ENCODE results near the gene RASA3.
A peak's percentile ranks its signal among the peaks of the same experiment; 100 is the strongest.

RASA3 gene

DNA sequence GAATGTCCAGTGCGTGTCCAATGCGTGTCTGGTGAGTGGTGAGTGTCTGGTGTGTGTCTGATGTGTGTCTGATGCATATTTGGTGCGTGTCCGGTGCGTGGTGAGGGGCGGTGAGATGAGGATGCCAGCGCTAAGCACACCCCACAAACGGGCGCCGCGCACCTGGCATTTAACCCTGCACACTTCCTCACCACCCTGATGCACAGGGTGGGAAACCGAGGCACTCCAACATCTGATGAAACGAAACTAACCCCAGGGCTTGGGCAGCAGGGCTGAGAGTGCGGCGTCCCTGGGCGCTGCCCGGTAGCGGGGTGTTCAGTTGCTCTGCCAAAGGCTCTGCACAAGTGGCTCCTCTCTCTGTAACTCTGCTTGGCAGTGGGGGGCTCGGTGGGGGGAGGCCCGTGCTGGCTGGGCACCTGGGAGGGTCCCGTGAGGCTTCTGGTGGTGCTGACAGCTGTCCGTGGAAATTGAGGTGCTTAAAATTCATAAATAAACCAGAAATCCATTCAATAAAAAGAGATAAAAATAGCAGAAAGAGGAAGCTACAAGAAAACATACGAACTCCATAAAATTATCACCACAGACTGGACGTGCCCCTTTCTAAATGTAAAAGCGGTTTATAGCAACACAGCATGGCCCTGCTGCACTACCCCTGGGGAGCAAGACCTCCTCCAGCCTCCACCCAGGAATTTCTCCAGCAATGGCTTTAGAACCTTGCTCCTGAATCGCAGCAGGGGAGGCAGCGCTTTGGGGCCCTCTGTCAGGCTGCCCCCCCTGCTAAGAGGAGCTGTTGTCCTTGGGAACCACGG lies 76.0 kb downstream of the RASA3 start:
- WGBS (ENCODE audit: insufficient coverage), result 78% methylated on average over 6 of the region's 28 CpGs
- Histone ChIP-seq H3K27ac (ENCODE audit: insufficient read depth in 1 of 2, low read depth in 1 of 2, low read length in 2 of 2, poor library complexity in 1 of 2, severe bottlenecking in 2 of 2) (no peak overlapping the region), H3K36me3 (ENCODE audit: control insufficient read depth in 4 of 4, insufficient read depth in 4 of 4, low read length in 3 of 4) (peaks cover 4 to 25% (median 16%) of the 10 kb centered on the region in 4 experiments), H3K4me1 (ENCODE audit: control extremely low read depth in 1 of 4, control insufficient read depth in 4 of 4, insufficient read depth in 4 of 4, low read length in 3 of 4) (peaks cover 9 to 67% (median 43%) of the 10 kb centered on the region in 4 experiments), H3K4me3 (ENCODE audit: control insufficient read depth in 1 of 7, extremely low read depth in 1 of 7, insufficient read depth in 4 of 7, low read depth in 2 of 7, low read length in 6 of 7) (peak overlapping the region in 3 of 7 experiments; percentile 4 to 44 (median 30)), H3K9me3 (ENCODE audit: control extremely low read depth in 1 of 5, control insufficient read depth in 4 of 5, insufficient read depth in 2 of 5, low read depth in 1 of 5, low read length in 4 of 5) (no peaks in the 10 kb centered on the region), H3K27me3 (replicated peaks in 2 of 5; ENCODE audit: control insufficient read depth in 4 of 5, insufficient read depth in 5 of 5, low read length in 4 of 5) (no peaks in the 10 kb centered on the region)
- ChIA-PET CTCF (interaction anchor here (1.5 to 2.1 kb wide), 3 partner anchors 9 to 53 kb away, joined by 3 to 7 read pairs (median 5); no protein-coding TSS in a partner anchor), POLR2A (no interaction called here)
- DNase-seq, result peak in 2 of 3 donors; percentile 42 to 53

DNA sequence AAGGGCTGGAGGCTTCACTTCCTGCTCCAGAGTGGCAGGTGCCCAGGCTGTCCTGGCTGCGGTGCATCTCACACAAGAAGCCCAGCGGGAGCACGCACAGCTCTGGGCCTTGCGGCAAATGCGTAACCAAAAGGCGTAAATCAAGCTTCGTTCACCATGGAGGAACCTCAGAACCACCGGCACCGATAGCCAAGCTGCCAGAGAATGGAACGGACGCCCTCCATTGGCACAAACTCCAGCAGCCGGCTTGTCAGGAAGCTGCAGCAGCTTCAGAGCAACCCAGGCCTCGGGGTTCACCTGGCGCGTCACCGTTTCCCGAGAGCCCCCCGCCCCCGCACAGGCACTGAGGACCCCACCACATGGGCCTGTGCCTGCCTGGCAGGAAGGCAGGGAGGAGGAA lies 76.7 kb downstream of the RASA3 start:
- peaks cover 4 to 26% (median 16%) of the 10 kb centered on the region in 4 experiments for H3K36me3 ChIP-seq (ENCODE audit: control insufficient read depth in 4 of 4, insufficient read depth in 4 of 4, low read length in 3 of 4)
- H3K27ac ChIP-seq (ENCODE audit: insufficient read depth in 1 of 2, low read depth in 1 of 2, low read length in 2 of 2, poor library complexity in 1 of 2, severe bottlenecking in 2 of 2), result no peak overlapping the region
- no peaks in the 10 kb centered on the region for H3K27me3 ChIP-seq (replicated peaks in 2 of 5; ENCODE audit: control insufficient read depth in 4 of 5, insufficient read depth in 5 of 5, low read length in 4 of 5)
- H3K4me3 ChIP-seq (ENCODE audit: control insufficient read depth in 1 of 7, extremely low read depth in 1 of 7, insufficient read depth in 4 of 7, low read depth in 2 of 7, low read length in 6 of 7), result no peak overlapping the region
- 94% methylated on average over 19 of the region's 19 CpGs for WGBS (ENCODE audit: insufficient coverage)
- ChIA-PET CTCF (no interaction called here), POLR2A (no interaction called here)
- H3K9me3 ChIP-seq (ENCODE audit: control extremely low read depth in 1 of 5, control insufficient read depth in 4 of 5, insufficient read depth in 2 of 5, low read depth in 1 of 5, low read length in 4 of 5), result no peaks in the 10 kb centered on the region
- no peak for DNase-seq
- peaks cover 9 to 67% (median 43%) of the 10 kb centered on the region in 4 experiments for H3K4me1 ChIP-seq (ENCODE audit: control extremely low read depth in 1 of 4, control insufficient read depth in 4 of 4, insufficient read depth in 4 of 4, low read length in 3 of 4)

DNA sequence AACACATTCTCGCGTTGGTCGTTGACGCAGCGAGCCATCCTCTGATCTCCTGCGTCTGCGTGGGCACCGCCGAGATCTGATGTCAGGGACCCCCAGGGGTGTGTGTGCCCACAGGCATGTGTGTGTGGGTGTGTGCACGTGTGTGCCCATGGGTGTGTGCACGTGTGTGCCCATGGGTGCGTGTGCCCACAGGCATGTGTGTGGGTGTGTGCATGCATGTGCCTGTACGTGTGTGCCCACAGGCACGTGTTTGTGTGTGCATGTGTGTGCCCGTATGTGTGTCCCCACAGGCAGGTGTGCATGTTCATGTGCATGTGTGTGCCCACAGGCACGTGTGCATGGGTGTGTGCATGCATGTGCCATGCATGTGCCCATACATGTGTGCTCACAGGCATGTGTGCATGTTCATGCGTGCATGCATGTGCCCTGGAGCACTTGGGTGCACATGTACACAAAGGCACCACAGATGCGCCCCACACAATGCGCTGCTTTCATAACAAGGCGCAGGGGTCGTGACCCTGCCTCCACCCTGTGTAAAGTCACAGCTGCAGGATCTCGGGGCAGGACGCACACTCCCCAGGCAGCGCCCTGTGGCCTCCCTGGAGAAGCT lies 77.5 kb downstream of the RASA3 start:
- Histone ChIP-seq H3K9me3 (ENCODE audit: control extremely low read depth in 1 of 5, control insufficient read depth in 4 of 5, insufficient read depth in 2 of 5, low read depth in 1 of 5, low read length in 4 of 5) (no peaks in the 10 kb centered on the region), H3K4me3 (ENCODE audit: control insufficient read depth in 1 of 7, extremely low read depth in 1 of 7, insufficient read depth in 4 of 7, low read depth in 2 of 7, low read length in 6 of 7) (no peak overlapping the region), H3K27me3 (replicated peaks in 2 of 5; ENCODE audit: control insufficient read depth in 4 of 5, insufficient read depth in 5 of 5, low read length in 4 of 5) (no peaks in the 10 kb centered on the region), H3K4me1 (ENCODE audit: control extremely low read depth in 1 of 4, control insufficient read depth in 4 of 4, insufficient read depth in 4 of 4, low read length in 3 of 4) (peaks cover 9 to 66% (median 43%) of the 10 kb centered on the region in 4 experiments), H3K36me3 (ENCODE audit: control insufficient read depth in 4 of 4, insufficient read depth in 4 of 4, low read length in 3 of 4) (peaks cover 4 to 24% (median 14%) of the 10 kb centered on the region in 4 experiments), H3K27ac (ENCODE audit: insufficient read depth in 1 of 2, low read depth in 1 of 2, low read length in 2 of 2, poor library complexity in 1 of 2, severe bottlenecking in 2 of 2) (no peak overlapping the region)
- no peak for DNase-seq
- WGBS (ENCODE audit: insufficient coverage), result 96% methylated on average over 20 of the region's 24 CpGs
- ChIA-PET CTCF (no interaction called here), POLR2A (no interaction called here)

DNA sequence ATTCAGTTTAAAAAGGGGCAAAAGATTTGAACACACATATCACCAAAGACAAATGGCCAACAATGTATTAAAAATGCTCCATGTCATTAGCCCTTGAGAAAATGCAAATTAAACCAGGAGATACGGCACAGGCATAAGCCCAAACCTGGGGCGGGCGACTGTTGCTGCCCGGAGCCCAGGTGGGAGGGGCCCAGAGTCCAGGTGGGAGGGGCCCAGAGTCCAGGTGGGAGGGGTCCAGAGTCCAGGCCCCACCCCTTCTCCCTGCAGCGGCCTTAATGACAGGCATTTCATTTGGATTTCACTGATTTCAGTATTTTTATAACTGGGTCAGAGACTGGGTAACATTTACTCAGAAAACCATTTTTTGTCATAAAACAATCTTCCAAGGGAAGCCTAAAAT lies 78.2 kb downstream of the RASA3 start:
- Histone ChIP-seq H3K4me3 (ENCODE audit: control insufficient read depth in 1 of 7, extremely low read depth in 1 of 7, insufficient read depth in 4 of 7, low read depth in 2 of 7, low read length in 6 of 7) (no peak overlapping the region), H3K36me3 (ENCODE audit: control insufficient read depth in 4 of 4, insufficient read depth in 4 of 4, low read length in 3 of 4) (peaks cover 4 to 27% (median 13%) of the 10 kb centered on the region in 4 experiments), H3K27ac (ENCODE audit: insufficient read depth in 1 of 2, low read depth in 1 of 2, low read length in 2 of 2, poor library complexity in 1 of 2, severe bottlenecking in 2 of 2) (no peak overlapping the region), H3K9me3 (ENCODE audit: control extremely low read depth in 1 of 5, control insufficient read depth in 4 of 5, insufficient read depth in 2 of 5, low read depth in 1 of 5, low read length in 4 of 5) (no peaks in the 10 kb centered on the region), H3K27me3 (replicated peaks in 2 of 5; ENCODE audit: control insufficient read depth in 4 of 5, insufficient read depth in 5 of 5, low read length in 4 of 5) (no peaks in the 10 kb centered on the region), H3K4me1 (ENCODE audit: control extremely low read depth in 1 of 4, control insufficient read depth in 4 of 4, insufficient read depth in 4 of 4, low read length in 3 of 4) (peaks cover 9 to 66% (median 49%) of the 10 kb centered on the region in 4 experiments)
- ChIA-PET POLR2A (no interaction called here), CTCF (no interaction called here)
- no peak for DNase-seq
- WGBS (ENCODE audit: insufficient coverage), result 100% methylated on average over 2 of the region's 5 CpGs

DNA sequence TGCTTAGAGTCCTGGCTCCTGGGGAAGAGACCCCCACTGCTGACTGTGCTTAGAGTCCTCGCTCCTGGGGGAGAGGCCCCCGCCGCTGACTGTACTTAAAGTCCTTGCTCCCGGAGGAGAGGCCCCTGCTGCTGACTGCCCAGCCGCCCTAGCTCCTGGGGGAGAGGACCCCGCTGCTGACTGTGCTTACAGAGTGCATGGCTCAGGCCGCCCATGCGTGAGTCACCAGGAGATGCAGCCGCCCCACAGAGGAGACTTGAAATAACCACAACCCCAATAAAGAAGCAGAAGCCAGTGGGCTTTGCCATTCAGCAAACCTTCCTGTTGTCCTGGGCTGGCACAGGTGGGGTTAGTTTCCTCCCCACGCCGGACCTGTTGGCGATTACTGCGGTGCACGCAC lies 79.4 kb downstream of the RASA3 start:
- 92% methylated on average over 6 of the region's 14 CpGs for WGBS (ENCODE audit: insufficient coverage)
- Histone ChIP-seq H3K36me3 (ENCODE audit: control insufficient read depth in 4 of 4, insufficient read depth in 4 of 4, low read length in 3 of 4) (peaks cover 4 to 27% (median 13%) of the 10 kb centered on the region in 4 experiments), H3K4me1 (ENCODE audit: control extremely low read depth in 1 of 4, control insufficient read depth in 4 of 4, insufficient read depth in 4 of 4, low read length in 3 of 4) (peaks cover 9 to 66% (median 55%) of the 10 kb centered on the region in 4 experiments)

DNA sequence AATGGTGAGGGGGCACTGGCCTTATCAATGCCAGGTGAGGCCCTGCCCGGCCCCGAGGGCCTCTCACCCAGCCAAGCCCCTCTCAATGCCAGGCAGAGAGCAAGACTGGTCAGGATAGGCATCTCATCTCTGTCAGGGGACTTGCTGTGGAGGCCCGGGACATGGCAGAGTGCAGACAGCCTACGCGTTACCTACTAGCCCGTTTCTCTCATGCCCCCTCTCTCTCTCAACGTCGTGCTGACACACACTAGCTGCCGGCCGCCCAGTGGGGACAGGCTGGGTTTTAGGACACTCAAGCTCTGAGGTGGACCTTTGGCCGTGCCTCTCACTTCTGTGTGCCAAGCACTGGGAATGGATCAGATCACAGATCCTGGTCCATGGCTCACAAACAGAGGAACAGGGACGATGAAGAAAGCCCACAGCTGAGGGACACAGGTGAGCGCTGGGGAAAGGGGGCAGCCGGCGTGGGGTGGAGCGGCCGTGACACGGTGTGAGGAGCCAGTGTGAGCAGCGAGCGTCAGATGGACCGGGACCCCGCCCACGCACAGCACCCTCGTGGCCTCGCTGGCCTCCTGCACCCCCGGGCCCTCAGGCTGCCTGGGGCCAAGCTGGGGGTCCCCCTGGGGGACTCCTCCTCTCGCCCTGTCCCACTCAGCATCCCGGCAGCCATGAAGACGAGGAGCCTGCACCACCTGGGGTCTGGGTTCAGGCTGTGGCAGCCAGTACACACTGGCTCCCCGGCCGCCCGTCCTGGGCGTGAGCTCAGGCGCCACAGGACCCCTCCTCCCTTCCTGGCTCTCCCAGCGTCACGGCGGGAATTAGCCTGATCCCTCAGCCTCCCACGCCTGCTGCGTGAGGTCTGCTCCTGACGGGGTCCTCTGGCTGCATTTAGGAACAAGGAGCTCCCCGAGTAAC lies 81.6 kb downstream of the RASA3 start:
- WGBS (ENCODE audit: insufficient coverage), result 97% methylated on average over 28 of the region's 41 CpGs
- DNase-seq, result no peak
- peaks cover 2 to 48% (median 37%) of the 10 kb centered on the region in 4 experiments for H3K4me1 ChIP-seq (ENCODE audit: control extremely low read depth in 1 of 4, control insufficient read depth in 4 of 4, insufficient read depth in 4 of 4, low read length in 3 of 4)
- H3K4me3 ChIP-seq (ENCODE audit: control insufficient read depth in 1 of 7, extremely low read depth in 1 of 7, insufficient read depth in 4 of 7, low read depth in 2 of 7, low read length in 6 of 7), result no peak overlapping the region
- no peak overlapping the region for H3K27ac ChIP-seq (ENCODE audit: insufficient read depth in 1 of 2, low read depth in 1 of 2, low read length in 2 of 2, poor library complexity in 1 of 2, severe bottlenecking in 2 of 2)
- H3K9me3 ChIP-seq (ENCODE audit: control extremely low read depth in 1 of 5, control insufficient read depth in 4 of 5, insufficient read depth in 2 of 5, low read depth in 1 of 5, low read length in 4 of 5), result no peaks in the 10 kb centered on the region
- H3K36me3 ChIP-seq (ENCODE audit: control insufficient read depth in 4 of 4, insufficient read depth in 4 of 4, low read length in 3 of 4), result peaks cover 4 to 22% (median 14%) of the 10 kb centered on the region in 4 experiments
- no peaks in the 10 kb centered on the region for H3K27me3 ChIP-seq (replicated peaks in 2 of 5; ENCODE audit: control insufficient read depth in 4 of 5, insufficient read depth in 5 of 5, low read length in 4 of 5)
- CTCF ChIA-PET, result no interaction called here
- POLR2A ChIA-PET, result no interaction called here

More for the DNA sequence above, 79.4 kb downstream of the RASA3 start:
- peak; percentile 23 to 84 (median 78) for DNase-seq
- H3K27ac ChIP-seq (ENCODE audit: insufficient read depth in 1 of 2, low read depth in 1 of 2, low read length in 2 of 2, poor library complexity in 1 of 2, severe bottlenecking in 2 of 2), result no peak overlapping the region
- POLR2A ChIA-PET, result no interaction called here
- H3K9me3 ChIP-seq (ENCODE audit: control extremely low read depth in 1 of 5, control insufficient read depth in 4 of 5, insufficient read depth in 2 of 5, low read depth in 1 of 5, low read length in 4 of 5), result no peaks in the 10 kb centered on the region
- CTCF ChIA-PET, result interaction anchor here (1.0 to 1.9 kb wide), 2 partner anchors 12 to 176 kb away, joined by 3 to 5 read pairs; no protein-coding TSS in a partner anchor
- no peaks in the 10 kb centered on the region for H3K27me3 ChIP-seq (replicated peaks in 2 of 5; ENCODE audit: control insufficient read depth in 4 of 5, insufficient read depth in 5 of 5, low read length in 4 of 5)
- H3K4me3 ChIP-seq (ENCODE audit: control insufficient read depth in 1 of 7, extremely low read depth in 1 of 7, insufficient read depth in 4 of 7, low read depth in 2 of 7, low read length in 6 of 7), result no peak overlapping the region
